Lung (tissue), 12 donors: ENCODE results near the gene STAT5B. TPM values are rescaled to one million over a fixed set of nuclear protein-coding genes. Genes with fewer than 3 reads are reported as not detected.
"Not testable (repeated sequence)": the region's sequence is repeated elsewhere in the genome, so short reads cannot be mapped to it uniquely, and the experiment has no call there.

Source experiments
- ATAC-seq: fragments of 200-7000 bp; cut with Tn5 transposase; one replicate; pipeline ENCODE4 v1.9.1; 2020; ENCODE audit warnings: moderate number of reproducible peaks; ENCODE audit not compliant: insufficient read depth, low FRiP score
- DNase-seq, 3 donors: peaks; one replicate each; pipeline ENCODE4 v3.0.0-alpha.2; 2013 to 2017
- H3K27ac ChIP-seq, 2 donors: one replicate each; pipeline ENCODE4 v1.5.1; 2013; ENCODE audit warnings: mild to moderate bottlenecking in 2 of 2, moderate library complexity in 2 of 2, control low read depth in 1 of 2, inconsistent platforms in 1 of 2, low read depth in 1 of 2, low read length in 1 of 2
- H3K27me3 ChIP-seq, 3 donors: one replicate each; pipeline ENCODE4 v1.5.1; 2013; ENCODE audit warnings: low read length in 2 of 3; ENCODE audit not compliant: control insufficient read depth in 3 of 3, insufficient read depth in 3 of 3
- H3K36me3 ChIP-seq, 4 donors: one replicate each; pipeline ENCODE4 v1.5.1; 2013; ENCODE audit warnings: low read length in 4 of 4, mild to moderate bottlenecking in 1 of 4, moderate library complexity in 1 of 4; ENCODE audit not compliant: control insufficient read depth in 4 of 4, insufficient read depth in 4 of 4
- H3K4me1 ChIP-seq, 5 donors: one replicate each; pipeline ENCODE4 v1.5.1; 2013; ENCODE audit warnings: low read length in 5 of 5, mild to moderate bottlenecking in 2 of 5, moderate library complexity in 1 of 5; ENCODE audit not compliant: control insufficient read depth in 5 of 5, insufficient read depth in 5 of 5
- H3K4me3 ChIP-seq: one replicate; pipeline ENCODE4 v1.5.1; 2013; ENCODE audit warnings: mild to moderate bottlenecking, control low read depth, moderate library complexity
- H3K9ac ChIP-seq, 2 donors: one replicate each; pipeline ENCODE4 v1.5.1; 2013; ENCODE audit warnings: low read length in 2 of 2, control low read depth in 1 of 2; ENCODE audit not compliant: insufficient read depth in 1 of 2
- H3K9me3 ChIP-seq, 4 donors: one replicate each; pipeline ENCODE4 v1.5.1; 2013; ENCODE audit warnings: low read length in 3 of 4, mild to moderate bottlenecking in 1 of 4, moderate library complexity in 1 of 4; ENCODE audit not compliant: control insufficient read depth in 4 of 4, insufficient read depth in 3 of 4
- WGBS, 2 donors: extraction: QIAGEN DNeasy Blood & Tissue Kit; methylation state at CpG; one replicate each; pipeline ENCODE4 v1.1.7; 2013; 5-methylcytosine and 5-hydroxymethylcytosine counted together
- polyA plus RNA-seq, 2 donors: library from polyadenylated mRNA; stranded (reverse); fragments of 200-250 nt; gene quantifications; one replicate each; pipeline ENCODE4 v1.2.1, GENCODE V29; 2013
- total RNA-seq, 2 donors: library from RNA; depleted of rRNA in 1 of 2; stranded (reverse); fragments of >200 nt in 1 of 2; gene quantifications; one replicate each; pipeline ENCODE4 v1.2.1, GENCODE V29; 2014 to 2021
- TF ChIP-seq, protein P1 (sequence below): IDR thresholded peaks from 2 replicates; pipeline ENCODE4 v1.5.1; 2012; ENCODE audit warnings: mild to moderate bottlenecking; ENCODE audit errors: control extremely low read depth, extremely low read depth
- donor health status: control.
- donor health status: control.
- donor health status: Bipolar disorder and iron deficiency.
- donor health status: healthy.
- donor health status: DM: yes; HTN: yes; CAD: no.

STAT5B gene
- total and polyA plus RNA-seq, 4 donors, result 23.3 to 53.6 (median 48.1) TPM

- no peaks in the 10 kb centered on the region for H3K9me3 ChIP-seq
- no peak overlapping the region for H3K9ac ChIP-seq
- no peaks in the 10 kb centered on the region for H3K27me3 ChIP-seq
- peak overlapping the region in 1 of 2 donors; percentile 33 for H3K27ac ChIP-seq
- DNase-seq (peak; percentile 31 to 47 (median 32)), ATAC-seq (no peak)
- 42 to 57% methylated on average over 3 of the region's 3 CpGs for WGBS, 2 donors
- peaks cover 0 to 4% (median 0%) of the 10 kb centered on the region in 5 donors for H3K4me1 ChIP-seq
- TF ChIP-seq, protein P1, sequence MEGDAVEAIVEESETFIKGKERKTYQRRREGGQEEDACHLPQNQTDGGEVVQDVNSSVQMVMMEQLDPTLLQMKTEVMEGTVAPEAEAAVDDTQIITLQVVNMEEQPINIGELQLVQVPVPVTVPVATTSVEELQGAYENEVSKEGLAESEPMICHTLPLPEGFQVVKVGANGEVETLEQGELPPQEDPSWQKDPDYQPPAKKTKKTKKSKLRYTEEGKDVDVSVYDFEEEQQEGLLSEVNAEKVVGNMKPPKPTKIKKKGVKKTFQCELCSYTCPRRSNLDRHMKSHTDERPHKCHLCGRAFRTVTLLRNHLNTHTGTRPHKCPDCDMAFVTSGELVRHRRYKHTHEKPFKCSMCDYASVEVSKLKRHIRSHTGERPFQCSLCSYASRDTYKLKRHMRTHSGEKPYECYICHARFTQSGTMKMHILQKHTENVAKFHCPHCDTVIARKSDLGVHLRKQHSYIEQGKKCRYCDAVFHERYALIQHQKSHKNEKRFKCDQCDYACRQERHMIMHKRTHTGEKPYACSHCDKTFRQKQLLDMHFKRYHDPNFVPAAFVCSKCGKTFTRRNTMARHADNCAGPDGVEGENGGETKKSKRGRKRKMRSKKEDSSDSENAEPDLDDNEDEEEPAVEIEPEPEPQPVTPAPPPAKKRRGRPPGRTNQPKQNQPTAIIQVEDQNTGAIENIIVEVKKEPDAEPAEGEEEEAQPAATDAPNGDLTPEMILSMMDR, result peak; percentile 41
- H3K36me3 ChIP-seq, result peaks cover 13 to 30% (median 22%) of the 10 kb centered on the region in 4 donors
- H3K4me3 ChIP-seq, result no peak overlapping the region
Measured at GRCh38 chr17:42221886-42222745, 54.1 kb downstream of the STAT5B start.

DNA sequence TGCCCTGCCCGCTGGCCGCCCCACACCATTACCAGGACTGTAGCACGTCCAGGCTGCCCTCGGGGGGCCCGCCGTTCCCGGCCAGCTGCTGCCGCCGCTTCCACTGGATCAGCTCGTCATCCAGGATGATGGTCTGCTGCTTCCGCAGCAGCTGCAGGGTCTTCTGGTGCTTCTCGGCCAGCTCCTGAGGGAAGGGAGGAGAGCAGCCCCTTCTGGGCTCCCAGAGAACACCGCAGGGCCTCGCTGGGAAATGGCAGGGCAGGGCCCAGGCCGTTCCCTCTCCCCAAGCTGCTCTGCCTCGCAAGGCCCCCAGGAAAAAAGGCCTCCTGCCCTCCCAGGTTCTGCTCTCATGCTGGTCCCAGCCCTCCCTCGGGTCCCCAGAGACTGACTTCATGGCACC is 56.9 kb downstream of the STAT5B start:
- not testable (repeated sequence) for H3K4me3 ChIP-seq, H3K27me3 ChIP-seq, H3K9ac ChIP-seq, DNase-seq, H3K9me3 ChIP-seq, H3K4me1 ChIP-seq, H3K27ac ChIP-seq, ATAC-seq
- 100% methylated on average over 3 of the region's 17 CpGs; no CpG with 5 or more reads in 1 of the 2 donors for WGBS, 2 donors
- peaks cover 15 to 38% (median 34%) of the 10 kb centered on the region in 4 donors for H3K36me3 ChIP-seq

DNA sequence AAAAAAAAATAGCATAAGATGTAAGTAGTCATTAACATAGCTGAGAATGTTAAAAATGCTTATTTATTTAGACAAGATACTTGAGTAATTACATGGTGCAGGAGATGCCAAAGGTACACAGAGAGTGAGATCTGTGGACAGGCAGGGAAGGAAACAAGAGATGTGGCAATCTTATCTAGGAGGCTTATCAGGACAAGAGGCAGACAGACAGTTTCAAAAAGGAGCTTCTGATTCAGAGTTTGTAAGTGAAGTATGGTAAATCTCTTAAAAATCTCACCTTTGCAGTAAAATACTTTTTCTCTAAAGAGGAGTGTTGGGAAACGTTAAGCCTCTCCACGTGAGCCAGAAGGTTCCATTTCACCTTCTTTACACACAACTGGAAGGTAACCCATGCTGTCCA is 62.0 kb downstream of the STAT5B start:
- Histone ChIP-seq H3K4me3 (no peak overlapping the region), H3K27me3 (no peaks in the 10 kb centered on the region), H3K9ac (no peak overlapping the region), H3K9me3 (no peaks in the 10 kb centered on the region), H3K36me3 (peaks cover 34 to 53% (median 36%) of the 10 kb centered on the region in 4 donors), H3K4me1 (no peaks in the 10 kb centered on the region), H3K27ac (no peak overlapping the region)
- TF ChIP-seq, protein P1, result no peak
- DNase-seq, result no peak
- ATAC-seq, result no peak
- WGBS, 2 donors, result 79 to 87% methylated on average over 2 of the region's 2 CpGs

DNA sequence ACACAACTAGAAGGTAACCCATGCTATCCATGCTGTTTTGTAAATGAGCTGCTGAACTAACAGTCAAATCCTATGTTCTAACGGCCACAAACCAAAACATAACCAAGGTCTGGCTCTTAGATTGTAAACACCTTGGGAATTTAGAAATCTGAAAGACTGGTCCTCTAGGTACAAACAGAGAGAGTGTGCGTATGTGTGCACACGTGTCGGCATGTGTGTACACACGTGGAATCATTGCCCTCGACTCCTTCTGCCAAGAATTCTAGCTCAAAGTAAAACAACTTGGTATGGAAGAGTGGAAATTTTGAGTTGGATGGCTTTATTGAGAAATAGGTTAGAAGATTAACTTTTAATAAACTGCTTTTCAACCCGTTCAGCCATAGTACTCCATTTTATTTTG is 63.8 kb downstream of the STAT5B start:
- WGBS, 2 donors, result 84 to 89% methylated on average over 7 of the region's 7 CpGs

DNA sequence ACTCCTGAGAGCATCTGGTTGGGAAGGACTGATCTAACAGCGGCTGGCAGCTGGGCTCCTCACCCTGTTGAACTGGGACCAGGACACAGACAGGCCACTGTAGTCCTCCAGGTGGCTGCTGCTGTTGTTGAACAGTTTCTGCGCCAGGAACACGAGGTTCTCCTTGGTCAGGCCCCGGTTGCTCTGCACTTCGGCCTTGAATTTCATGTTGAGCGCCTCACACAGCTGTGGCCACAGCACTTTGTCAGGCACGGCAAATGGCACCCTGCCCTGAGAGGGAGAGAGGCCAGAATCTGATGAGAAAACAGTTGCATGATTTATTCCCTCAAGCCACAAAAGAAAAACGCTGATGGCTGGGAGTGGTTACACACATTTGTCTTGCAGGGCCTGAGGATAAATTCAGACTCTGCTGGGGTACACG is 64.3 kb downstream of the STAT5B start:
- H3K9ac ChIP-seq, H3K27ac ChIP-seq, H3K27me3 ChIP-seq, H3K4me3 ChIP-seq, H3K9me3 ChIP-seq, ATAC-seq, DNase-seq, H3K4me1 ChIP-seq: not testable (repeated sequence)
- WGBS, 2 donors, result 76 to 85% methylated on average over 6 to 9 of the region's 9 CpGs
- H3K36me3 ChIP-seq, result peaks cover 25 to 53% (median 31%) of the 10 kb centered on the region in 4 donors

More for the DNA sequence above, 63.8 kb downstream of the STAT5B start:
- peaks cover 24 to 53% (median 32%) of the 10 kb centered on the region in 4 donors for H3K36me3 ChIP-seq
- H3K4me1 ChIP-seq, result no peaks in the 10 kb centered on the region
- no peak overlapping the region for H3K27ac ChIP-seq
- ATAC-seq, result no peak
- TF ChIP-seq, protein P1, result no peak
- DNase-seq, result no peak
- no peak overlapping the region for H3K4me3 ChIP-seq
- no peaks in the 10 kb centered on the region for H3K9me3 ChIP-seq
- no peaks in the 10 kb centered on the region for H3K27me3 ChIP-seq
- H3K9ac ChIP-seq, result no peak overlapping the region
